Daoy (cell line): Measurements from ENCODE around the gene BTG2. TPM values are rescaled to one million over a fixed set of nuclear protein-coding genes. Genes with fewer than 3 reads are reported as not detected.
"Not testable (repeated sequence)": the region's sequence is repeated elsewhere in the genome, so short reads cannot be mapped to it uniquely, and the experiment has no call there.

Experiments used
- DNase-seq: peaks from one replicate; pipeline ENCODE4 v3.0.0-alpha.2; 2015; ENCODE audit warnings: low read depth
- total RNA-seq: library from RNA; depleted of rRNA; stranded (reverse); fragments of >200 nt; shearing (Covaris generic); gene quantifications from 2 replicates; pipeline ENCODE4 v1.2.3, GENCODE V29; 2014; rRNA removed

BTG2 gene, protein sequence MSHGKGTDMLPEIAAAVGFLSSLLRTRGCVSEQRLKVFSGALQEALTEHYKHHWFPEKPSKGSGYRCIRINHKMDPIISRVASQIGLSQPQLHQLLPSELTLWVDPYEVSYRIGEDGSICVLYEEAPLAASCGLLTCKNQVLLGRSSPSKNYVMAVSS
- 2.2 and 2.6 TPM in 2 replicates for total RNA-seq

DNA sequence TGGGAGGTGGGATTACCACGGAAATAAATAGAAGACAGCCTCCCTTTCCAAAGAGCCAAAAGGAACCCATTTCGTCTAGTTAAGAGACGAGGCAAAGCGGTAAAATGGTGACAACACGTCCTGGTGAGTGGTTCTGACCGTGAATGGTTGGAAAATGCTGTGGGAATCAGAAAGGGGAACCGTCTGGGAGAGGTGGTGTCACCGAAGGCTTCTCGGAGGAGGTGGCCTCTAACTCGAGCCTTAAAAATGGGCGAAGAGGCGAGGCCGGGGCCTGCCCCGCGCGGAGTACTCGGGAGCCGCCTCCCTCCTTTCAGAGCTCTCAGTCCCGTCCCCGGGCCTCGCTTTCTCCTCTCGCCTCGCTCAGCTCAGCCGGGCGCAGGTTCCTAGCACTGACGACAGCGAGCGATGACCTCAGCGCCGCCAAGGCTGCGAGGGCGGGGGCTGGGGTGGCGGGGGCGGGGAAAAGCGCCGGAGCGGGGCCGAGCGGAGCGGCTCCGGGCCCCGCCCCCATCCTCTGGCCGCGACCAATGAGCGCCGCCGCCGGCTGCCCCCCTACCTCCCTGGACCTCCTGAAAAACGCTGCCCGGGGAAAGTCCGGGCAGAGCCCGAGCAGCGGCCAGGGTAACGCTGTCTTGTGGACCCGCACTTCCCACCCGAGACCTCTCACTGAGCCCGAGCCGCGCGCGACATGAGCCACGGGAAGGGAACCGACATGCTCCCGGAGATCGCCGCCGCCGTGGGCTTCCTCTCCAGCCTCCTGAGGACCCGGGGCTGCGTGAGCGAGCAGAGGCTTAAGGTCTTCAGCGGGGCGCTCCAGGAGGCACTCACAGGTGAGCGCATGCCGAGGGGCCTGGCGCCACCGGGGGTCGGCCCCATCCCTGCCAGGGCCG, at the start of gene BTG2:
BTG2 (plus strand) TSS at position 601 of the 890 bp plus-strand sequence; CDS start at position 689, 88 bp downstream.
- DNase-seq: peak; percentile 94

DNA sequence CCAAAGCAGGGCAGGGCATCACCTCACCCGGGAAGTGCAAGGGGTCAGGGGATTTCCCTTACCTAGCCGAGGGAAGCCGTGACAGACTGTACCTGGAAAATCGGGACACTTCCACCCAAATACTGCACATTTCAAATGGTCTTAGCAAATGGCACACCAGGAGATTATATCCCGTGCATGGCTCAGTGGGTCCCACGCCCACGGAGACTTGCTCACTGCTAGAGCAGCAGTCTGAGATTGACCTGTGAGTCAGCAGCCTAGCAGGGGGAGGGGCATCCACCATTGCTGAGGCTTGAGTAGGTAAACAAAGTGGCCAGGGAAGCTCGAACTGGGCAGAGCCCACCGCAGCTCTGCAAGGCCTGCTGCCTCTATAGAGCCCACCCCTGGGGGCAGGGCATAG, 48.7 kb upstream of the BTG2 start:
- not testable (repeated sequence) for DNase-seq

DNA sequence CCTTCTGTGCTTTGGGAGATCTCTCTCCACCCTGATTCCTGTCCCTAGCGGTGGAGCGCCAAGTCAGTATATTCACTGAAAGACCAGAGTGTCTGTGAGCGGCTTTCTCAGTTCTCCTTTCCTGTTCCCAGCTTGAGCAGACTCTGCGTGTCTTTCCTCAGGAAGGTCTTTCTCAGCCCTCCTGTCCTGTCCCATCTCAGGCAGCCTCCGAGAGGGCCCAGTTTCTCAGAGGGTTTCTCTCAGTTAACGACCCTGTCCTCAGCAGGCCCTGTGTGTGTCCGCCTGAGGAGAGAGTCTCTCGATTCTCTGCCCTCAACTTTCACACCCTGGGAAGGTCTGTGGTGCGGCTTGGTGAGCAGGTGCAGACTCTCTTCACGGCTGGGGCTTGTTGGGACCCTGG, 41.8 kb upstream of the BTG2 start:
- DNase-seq: no peak

DNA sequence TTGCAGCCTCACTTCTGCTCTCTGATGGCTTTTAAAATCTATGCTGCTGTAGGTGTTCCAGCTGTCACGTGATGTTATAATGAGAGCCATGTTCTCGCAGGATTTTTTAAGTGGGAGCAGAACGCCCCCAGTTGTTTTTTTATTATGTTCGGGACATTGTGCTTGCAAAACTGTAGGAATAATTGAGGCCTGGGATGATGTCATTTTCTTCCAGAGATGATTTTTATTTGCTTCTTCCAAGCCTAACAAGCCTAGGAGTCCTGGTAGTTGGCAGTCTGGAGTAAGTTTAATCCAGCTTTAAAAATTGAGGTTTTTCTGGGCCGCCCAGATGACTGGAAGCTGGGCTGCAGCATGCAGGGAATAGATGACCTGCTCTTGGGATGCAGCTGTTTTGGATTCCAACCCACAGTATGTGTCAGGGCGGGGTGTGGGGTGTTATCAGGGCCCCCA, 41.2 kb upstream of the BTG2 start:
- no peak for DNase-seq

DNA sequence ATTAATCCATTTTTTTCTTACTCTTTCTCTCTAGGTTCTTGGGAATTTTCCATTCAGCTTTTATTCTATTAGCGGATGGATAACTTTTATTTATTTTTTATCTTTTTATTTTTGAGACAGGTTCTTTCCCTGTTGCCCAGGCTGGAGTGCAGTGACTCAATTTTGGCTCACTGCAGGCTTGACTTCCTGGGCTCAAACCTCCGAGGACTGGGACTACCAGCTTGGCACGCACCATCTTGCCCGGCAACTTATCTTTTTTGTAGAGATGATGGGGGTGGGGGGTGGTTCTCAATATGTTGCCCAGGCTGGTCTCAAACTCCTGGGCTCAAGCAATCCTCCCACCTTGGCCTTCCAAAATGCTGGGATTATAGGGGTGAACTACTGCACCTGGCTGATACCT, 39.8 kb upstream of the BTG2 start:
- DNase-seq: no peak

DNA sequence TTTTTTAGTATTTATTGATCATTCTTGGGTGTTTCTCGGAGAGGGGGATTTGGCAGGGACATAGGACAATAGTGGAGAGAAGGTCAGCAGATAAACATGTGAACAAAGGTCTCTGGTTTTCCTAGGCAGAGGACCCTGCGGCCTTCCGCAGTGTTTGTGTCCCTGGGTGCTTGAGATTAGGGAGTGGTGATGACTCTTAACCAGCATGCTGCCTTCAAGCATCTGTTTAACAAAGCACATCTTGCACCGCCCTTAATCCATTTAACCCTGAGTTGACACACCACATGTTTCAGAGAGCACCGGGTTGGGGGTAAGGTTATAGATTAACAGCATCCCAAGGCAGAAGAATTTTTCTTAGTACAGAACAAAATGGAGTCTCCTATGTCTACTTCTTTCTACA, 39.2 kb upstream of the BTG2 start:
- DNase-seq: not testable (repeated sequence)

DNA sequence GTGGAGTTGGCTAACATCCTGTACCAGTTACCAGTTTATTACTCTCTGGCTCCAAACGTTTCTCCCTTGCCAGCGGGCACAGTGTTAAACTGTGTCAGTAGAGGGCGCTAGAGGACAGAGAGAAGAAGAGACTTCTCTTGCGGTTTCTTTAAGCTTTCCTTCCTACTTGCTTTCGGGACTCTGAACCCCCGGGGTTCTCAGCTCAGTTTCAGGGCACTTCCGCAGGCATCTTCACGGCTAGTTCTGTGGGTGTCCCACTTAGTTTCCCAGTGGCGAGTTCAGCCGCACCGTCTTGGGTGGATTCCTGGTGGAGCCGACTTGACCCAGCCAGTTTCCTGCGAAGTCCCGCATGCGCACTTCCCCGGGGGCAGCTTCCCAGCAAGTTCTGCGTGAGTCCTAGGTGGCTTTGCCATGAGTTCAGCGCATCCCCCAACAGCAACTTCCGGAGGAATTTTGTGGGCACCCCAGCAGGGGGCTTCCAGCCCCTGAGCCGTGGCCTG, 37.9 kb upstream of the BTG2 start:
- peak; percentile 85 for DNase-seq

DNA sequence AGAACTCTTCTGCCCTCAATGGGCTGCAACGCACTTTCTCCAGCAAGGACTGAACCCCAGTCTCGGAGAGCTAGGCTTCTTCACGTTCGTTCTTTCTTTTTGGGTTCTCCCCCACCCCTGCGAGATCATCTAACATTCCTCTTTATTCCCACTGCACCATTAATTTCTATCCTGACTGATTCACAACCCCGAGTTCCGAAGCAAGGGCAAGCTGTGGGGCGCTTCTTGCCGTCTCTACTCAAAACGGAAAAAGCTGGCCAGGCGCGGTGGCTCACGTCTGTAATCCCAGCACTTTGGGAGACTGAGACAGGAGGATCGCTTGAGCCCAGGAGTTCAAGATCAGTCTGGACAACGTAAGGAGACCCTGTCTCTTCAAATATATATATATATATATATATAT, 37.4 kb upstream of the BTG2 start:
- DNase-seq: no peak

DNA sequence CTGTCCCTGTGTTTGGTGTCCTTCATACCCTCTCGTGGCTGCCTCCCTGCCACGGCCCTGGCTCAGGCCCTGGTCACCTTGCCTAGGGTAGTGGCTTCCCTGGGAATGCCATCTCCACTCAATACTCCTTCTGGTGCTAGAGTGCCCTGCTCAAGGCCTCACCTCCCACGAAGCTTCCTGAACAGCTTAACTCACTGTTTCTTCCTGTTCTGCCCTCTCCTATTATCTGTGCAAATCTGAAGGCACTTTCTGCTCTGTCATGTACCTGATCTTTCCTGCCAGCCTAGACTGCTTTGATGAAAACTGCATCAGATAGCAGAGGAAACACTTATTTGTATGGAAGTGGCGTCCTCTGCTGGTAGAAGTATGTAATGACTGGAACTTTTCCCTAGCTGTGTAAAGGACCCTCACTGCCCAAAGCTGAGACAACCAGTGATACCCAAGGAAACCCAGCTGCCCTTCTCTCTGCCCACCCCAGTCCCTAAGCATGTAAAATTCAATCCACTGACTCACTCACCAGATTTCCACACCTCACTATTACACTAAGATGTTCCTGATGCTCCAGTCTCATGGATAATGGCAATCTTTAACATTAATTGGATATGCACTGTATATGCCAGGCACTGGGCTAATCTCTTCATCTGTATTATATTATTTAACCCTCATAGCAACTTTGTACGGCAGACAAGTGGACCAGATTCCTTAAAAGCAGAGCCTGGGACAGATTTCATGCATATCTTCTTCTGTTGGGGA, 36.2 kb upstream of the BTG2 start:
- DNase-seq: peak; percentile 76

DNA sequence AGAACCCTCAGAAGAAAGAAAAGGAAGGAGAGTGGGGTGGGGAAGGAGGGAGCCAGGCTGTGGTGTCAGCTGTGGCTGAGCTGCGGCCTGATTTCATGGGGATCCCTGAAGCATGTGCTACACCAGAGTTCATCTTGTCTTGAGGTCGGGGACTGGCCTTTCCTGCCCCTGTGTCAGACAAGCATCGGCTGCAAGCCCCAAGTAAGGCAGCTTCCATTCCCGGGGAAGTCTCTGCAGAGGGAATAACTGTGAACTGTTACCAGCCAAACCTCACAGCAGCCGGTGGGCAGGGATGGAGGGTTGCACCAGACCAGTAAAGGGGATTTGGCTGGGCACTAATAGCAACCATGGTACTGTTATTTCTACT, 35.7 kb upstream of the BTG2 start:
- no peak for DNase-seq

DNA sequence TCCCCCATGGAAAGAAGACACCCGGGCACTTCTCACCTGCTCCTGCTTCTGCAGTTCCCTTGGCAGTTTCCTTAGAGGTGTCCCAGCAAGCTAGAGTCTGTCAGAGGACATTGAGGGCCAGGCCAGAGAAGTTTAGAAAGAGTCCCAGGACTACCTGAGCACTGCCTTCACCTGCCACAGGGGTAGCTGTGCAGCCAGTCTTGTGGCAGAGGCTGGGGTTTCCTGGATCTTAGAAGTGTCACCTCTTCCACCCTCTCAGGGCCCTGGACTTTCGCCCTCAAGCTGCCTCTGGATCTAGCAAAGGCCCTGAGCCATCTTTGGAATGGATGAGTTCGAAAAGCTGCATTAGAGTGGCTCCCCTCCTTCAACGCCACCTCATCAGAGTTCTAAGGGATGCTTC, 34.9 kb upstream of the BTG2 start:
- no peak for DNase-seq

DNA sequence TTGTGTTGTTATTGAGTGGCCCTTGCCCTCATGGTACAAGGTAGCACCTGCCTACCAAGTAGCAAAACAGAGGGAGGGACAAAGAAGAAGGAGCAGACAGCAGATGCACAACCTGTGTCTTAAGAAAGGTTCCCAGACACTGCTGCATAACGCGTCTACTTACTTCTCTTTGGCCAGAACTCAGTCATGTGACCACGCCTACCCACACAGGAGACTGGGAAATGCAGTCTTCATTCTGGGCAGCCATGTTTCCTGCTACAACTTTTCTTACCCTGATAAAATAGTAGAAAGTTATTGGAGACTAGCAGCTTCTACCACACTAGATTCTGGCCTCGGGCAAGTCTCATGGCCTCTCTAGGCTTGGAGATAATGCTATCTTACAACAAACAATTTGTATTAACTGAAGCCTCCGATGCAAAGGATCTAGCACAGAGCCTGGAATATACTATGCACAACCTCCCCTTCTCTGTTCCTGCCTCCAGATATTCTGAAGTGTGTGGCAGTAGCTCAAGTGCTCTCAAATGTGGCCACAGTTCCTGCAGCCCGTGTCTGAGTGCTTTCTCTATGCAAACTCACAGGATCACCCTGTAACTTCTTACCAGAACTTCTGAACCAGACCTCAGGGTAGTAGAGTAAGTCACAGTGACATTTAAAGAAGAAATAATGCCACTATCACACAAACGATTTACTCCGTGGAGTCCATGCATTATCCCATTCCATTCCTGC, 34.1 kb upstream of the BTG2 start:
- peak; percentile 66 for DNase-seq

DNA sequence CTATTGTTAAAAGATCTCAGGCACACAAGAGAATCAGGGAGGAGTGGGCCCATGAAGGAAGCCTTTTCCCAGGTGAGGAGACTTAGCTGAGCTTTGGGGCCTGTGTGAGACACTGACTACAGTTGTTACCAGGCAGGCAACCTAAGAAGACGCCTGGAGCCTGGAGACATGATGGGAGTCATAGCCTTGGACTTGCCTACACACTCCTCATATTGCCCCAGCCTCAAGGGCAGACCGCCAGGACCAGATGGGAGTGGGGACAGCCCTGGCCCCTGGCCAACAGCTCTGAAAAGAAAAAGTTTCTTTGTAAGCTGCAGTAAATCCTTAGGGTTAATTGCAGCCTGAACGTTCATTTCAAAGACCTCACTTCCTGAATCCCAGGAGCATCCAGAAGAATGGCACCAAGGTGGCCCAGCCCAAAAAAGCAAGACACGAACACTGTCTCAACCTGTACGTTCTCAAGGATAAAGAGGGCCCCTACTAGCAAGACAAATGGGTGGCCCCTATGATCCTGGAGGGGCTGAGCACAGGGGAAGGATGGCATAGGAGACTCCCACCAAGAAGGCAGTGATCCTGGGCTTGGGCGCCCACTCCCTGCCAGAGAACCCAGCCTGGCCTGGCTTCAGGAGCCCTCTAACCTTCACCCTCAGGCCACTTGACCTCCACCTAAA, 33.2 kb upstream of the BTG2 start:
- DNase-seq: no peak

DNA sequence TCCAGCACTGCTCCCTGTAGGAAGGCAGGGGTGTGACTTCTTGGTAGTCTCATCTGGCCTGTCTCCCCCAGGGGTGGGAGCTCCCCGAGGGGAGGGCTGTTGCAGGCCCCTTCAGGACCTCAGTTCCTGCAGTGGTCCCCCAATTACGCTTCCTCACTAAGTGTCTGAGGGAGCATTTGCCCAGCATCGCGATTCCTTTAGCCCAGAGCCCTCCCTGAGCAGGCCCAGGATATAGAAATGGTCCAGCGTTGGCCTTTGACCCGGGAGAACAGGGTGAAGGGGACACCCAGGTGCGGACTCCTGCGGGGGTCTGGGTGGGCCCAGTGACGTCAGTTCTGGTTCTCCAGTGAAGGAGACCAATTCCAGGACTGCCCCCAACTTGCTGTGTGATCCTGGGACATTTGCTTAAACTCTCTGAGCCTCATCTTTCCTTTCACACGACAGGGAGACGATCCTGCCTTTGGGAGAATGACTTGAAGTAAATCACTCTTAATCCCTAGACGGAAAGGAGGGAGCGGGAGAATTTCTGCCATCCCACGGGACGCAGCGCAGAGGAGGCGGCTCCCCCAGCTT, 32.6 kb upstream of the BTG2 start:
- DNase-seq: no peak

DNA sequence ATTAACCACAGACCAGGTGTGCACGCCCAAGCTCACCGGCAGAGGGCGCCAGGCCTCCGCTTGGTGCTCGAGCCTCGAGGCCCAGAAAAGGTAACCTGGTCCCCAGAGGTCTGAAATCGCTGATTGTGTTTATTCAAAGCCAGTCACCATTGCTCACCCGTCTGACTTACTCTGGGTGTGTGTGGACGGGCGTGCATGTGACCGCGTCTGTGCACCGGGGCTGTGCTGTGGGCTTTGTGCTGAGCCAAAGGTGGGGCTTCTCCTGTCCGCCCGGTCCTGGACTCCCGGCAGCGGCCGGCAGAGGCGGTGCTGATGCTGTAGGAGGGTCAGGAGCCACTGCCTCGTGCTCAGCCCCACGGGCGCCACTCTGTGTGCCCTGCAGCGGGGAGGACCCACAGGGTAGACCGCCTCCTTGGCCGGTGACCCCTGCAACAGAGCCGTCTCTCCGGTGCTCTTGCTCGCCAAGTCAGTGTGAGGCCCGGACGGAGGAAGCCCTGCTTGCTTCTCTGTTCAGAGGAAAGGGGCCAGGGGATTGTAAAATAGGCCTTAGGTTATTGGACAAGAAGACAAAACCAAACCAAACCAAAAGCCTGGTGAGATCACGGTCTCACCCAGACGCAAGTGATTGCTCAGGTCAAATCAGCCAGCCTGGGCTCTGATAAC, 32.0 kb upstream of the BTG2 start:
- DNase-seq: peak; percentile 93

DNA sequence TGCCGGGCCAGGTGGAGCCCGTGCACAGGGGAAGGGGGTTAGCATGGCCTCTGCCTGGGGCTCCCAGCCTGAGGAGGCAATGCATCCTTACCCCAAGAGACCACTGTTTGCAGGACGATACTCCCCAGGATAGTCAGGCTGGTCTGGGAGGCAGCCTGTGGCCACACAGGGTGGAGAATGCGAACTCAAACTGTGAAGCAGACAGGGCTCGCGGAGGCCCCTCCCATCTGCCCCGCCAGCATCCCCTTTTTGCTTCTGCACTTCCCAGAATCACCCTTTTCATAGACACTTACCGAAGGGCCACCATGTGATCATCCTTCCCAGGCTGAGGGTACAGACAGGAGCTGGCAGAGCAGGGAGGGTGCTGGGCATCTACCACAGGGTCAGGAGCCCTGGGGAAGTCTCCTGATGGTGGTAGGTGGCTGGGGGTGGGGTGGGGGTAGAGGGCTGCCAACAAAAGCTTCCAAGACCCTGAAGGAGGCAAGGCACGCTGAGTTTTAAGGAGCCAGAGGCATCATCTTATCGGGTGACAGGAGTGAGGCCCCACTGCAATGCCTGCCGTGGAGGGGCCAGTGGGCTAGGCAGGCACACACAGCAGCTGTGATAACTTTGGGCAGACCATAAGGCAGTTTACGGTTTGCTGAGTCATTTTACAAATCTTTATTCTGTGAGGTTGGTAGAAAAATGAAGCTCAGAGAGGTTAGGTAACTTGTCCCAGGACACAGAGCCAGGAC, 31.3 kb upstream of the BTG2 start:
- DNase-seq: no peak

DNA sequence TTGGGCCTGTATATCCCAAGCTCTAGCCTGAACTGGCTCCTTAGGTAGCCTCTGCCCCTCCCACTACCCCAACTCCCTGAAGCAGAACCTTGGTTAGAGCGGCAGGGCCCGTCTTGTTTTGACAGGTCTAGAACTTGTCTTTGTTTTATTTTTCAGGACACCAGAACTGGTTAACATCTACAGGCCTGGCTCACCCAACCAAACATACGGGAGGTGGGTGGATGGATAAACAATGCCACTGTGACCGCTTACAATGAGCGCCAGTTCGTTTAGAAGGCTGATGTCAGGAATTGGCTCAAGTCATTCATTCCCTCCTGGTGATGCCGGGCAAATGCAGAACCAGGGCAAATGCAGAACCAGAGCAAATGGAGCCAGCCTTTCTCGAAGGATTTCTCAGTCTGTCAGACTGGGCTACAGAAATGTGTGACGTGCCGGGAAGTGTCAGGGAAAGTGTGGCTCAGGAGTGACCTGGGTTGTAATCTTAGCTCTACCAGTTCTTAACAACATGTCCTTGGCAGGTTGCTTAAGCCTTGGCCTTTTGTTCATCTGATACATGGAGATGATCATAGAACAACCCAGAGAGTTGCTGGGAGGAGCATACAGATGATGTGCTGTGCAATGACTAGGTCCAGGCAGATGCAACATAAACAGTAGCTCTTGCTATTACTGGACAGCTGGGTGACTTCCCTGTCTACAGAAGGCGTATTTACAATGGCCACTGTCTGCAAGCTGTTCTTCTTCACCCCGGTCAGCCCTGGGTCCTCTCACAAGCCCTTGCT, 30.5 kb upstream of the BTG2 start:
- DNase-seq: no peak

DNA sequence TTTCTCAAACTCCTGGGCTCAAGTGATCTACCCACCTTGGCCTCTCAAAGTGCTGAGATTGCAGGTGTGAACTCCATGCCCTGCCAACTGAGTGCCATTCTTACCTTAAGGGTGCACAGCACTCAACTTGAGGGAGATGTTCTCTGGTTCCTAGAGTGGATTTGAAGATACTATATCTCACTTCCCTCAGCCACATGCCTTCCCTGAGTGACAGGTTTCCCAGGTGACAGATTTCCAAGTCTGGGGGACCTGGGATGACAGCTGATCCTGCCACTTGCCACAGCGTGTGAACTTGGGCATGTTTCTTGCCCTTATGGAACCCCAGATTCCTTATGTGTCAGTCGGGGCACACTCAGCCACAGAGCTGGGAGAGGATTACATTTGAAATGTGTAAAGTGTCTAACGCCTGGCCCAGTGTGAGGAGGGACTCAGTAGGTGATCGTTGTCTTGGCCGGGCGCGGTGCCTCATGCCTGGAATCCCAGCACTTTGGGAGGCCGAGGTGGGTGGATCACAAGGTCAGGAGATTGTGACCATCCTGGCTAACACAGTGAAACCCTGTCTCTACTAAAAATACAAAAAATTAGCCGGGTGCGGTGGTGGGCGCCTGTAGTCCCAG, 29.6 kb upstream of the BTG2 start:
- DNase-seq: no peak
